Endometrial microvascular endothelial cells (primary cell): ENCODE data around the gene KCNJ2. TPM values are rescaled to one million over a fixed set of nuclear protein-coding genes. Genes with fewer than 3 reads are reported as not detected.

Source experiments
- in situ Hi-C: cut with HindIII; loops from 2 replicates; pipeline ENCODE4 v1.10.0; 2017; ENCODE audit warnings: low sequenced_read_pairs, low pct_unique_long_range_greater_than_20kb; ENCODE audit errors: inconsistent ontology term
- total RNA-seq: library from RNA; depleted of rRNA; stranded (reverse); fragments of >200 nt; gene quantifications from one replicate; pipeline ENCODE4 v1.2.3, GENCODE V29; 2015; ENCODE audit errors: inconsistent ontology term

Gene KCNJ2
- total RNA-seq: 5.1 TPM

- in situ Hi-C loops: loop anchor here (10.0 kb wide), 2 partner anchors 594 to 764 kb away; no protein-coding TSS in a partner anchor
Observed at GRCh38 chr17:70168977-70169708, at the start of gene KCNJ2. Gene KCNJ2 (plus strand): TSS chr17:70169532. CDS start chr17:70175040, 5,508 bp downstream.

GRCh38 chr17:70119545-70119944 is 49.8 kb upstream of the KCNJ2 start:
- in situ Hi-C loops: no loop called here

GRCh38 chr17:70119983-70120382 is 49.3 kb upstream of the KCNJ2 start:
- in situ Hi-C loops: no loop called here

- in situ Hi-C loops: no loop called here
Observed at GRCh38 chr17:70120425-70120824, 48.9 kb upstream of the KCNJ2 start.

- in situ Hi-C loops: no loop called here
Observed at GRCh38 chr17:70121126-70121525, 48.2 kb upstream of the KCNJ2 start.

GRCh38 chr17:70123193-70123592 is 46.1 kb upstream of the KCNJ2 start:
- in situ Hi-C loops: no loop called here

- in situ Hi-C loops: no loop called here
Observed at GRCh38 chr17:70124723-70125122, 44.6 kb upstream of the KCNJ2 start.

- in situ Hi-C loops: no loop called here
Observed at GRCh38 chr17:70127221-70127873, 42.0 kb upstream of the KCNJ2 start.

GRCh38 chr17:70128727-70129238 is 40.5 kb upstream of the KCNJ2 start:
- in situ Hi-C loops: no loop called here

GRCh38 chr17:70130289-70130688 is 39.0 kb upstream of the KCNJ2 start:
- in situ Hi-C loops: no loop called here

GRCh38 chr17:70132505-70132904 is 36.8 kb upstream of the KCNJ2 start:
- in situ Hi-C loops: no loop called here

- in situ Hi-C loops: no loop called here
Observed at GRCh38 chr17:70134042-70134441, 35.3 kb upstream of the KCNJ2 start.

GRCh38 chr17:70134777-70135176 is 34.6 kb upstream of the KCNJ2 start:
- in situ Hi-C loops: no loop called here

- in situ Hi-C loops: no loop called here
Observed at GRCh38 chr17:70136131-70136530, 33.2 kb upstream of the KCNJ2 start.

- in situ Hi-C loops: no loop called here
Observed at GRCh38 chr17:70137451-70138230, 31.7 kb upstream of the KCNJ2 start.

GRCh38 chr17:70138291-70138865 is 31.0 kb upstream of the KCNJ2 start:
- in situ Hi-C loops: no loop called here

GRCh38 chr17:70139449-70139993 is 29.8 kb upstream of the KCNJ2 start:
- in situ Hi-C loops: no loop called here

- in situ Hi-C loops: no loop called here
Observed at GRCh38 chr17:70144260-70144846, 25.0 kb upstream of the KCNJ2 start.

- in situ Hi-C loops: no loop called here
Observed at GRCh38 chr17:70153210-70153609, 16.1 kb upstream of the KCNJ2 start.
